K562 (cell line): Measurements from ENCODE around the gene FMN2. TPM values are rescaled to one million over a fixed set of nuclear protein-coding genes. Genes with fewer than 3 reads are reported as not detected.

Experiments used
- ATAC-seq: fragments of 200-7000 bp; cut with Tn5 transposase; 3 replicates; pipeline ENCODE4 v1.9.1; 2020; ENCODE audit warnings: moderate library complexity
- BruUV-seq: library from RNA; stranded (reverse); fragments of 400-500 nt; replicated peaks from 2 replicates; lab custom pipeline; 2021; lab: Mats Ljungman, UMichigan
- CTCF ChIA-PET: fragments of 300-600 bp; formaldehyde crosslinking; extraction: SDS; loops from one replicate; lab custom pipeline; 2021; ENCODE audit warnings: low intra/inter-chr PET ratio; lab: Yijun Ruan, JAX
- POLR2A ChIA-PET: fragments of 300-600, 350-650 bp; sonication (Branson Sonifier 250); formaldehyde crosslinking; extraction: SDS; loops from one replicate; lab custom pipeline; 2021; ENCODE audit warnings: antibody characterized with exemption, inconsistent platforms; lab: Yijun Ruan, JAX
- DNase-seq, 4 experiments: peaks; one replicate each; pipeline versions ENCODE4 v3.0.0 to v3.0.0-alpha.2; 2011 to 2018; ENCODE audit warnings: low spot score in 3 of 4, mixed read lengths in 3 of 4; ENCODE audit errors: extremely low read depth in 1 of 4
- FAIRE-seq: peaks from 2 replicates; lab custom pipeline; 2011; peaks lifted over from hg19 to GRCh38; lab: Jason Lieb, UNC
- H2AFZ ChIP-seq: 2 replicates; pipeline ENCODE4 v1.6.0; 2011; ENCODE audit warnings: low read depth, low read length, control low read depth, inconsistent platforms
- H3K27ac ChIP-seq: fragments of 200-600 bp; 3 replicates; pipeline ENCODE4 v1.8.0; 2011; ENCODE audit warnings: low read depth, mild to moderate bottlenecking, control low read depth, inconsistent platforms, low read length, moderate library complexity, mixed read lengths; ENCODE audit errors: extremely low read depth
- H3K27me3 ChIP-seq, 2 experiments: fragments of 300-600 bp in 1 of 2; 2 replicates in 1 of 2; 3 replicates in 1 of 2; pipeline versions ENCODE4 v1.6.0 to v1.8.0; 2011; ENCODE audit warnings: inconsistent platforms in 2 of 2, low read length in 2 of 2, mild to moderate bottlenecking in 1 of 2, mixed read lengths in 1 of 2, moderate library complexity in 1 of 2; ENCODE audit not compliant: control insufficient read depth in 2 of 2, insufficient read depth in 2 of 2
- H3K36me3 ChIP-seq: fragments of 300-600 bp; 3 replicates; pipeline ENCODE4 v1.8.0; 2011; ENCODE audit warnings: mild to moderate bottlenecking, low read length, inconsistent platforms; ENCODE audit not compliant: control insufficient read depth, insufficient read depth
- H3K4me1 ChIP-seq, 2 experiments: fragments of 200-600 bp in 1 of 2; replicated peaks in 1 of 2; 2 replicates in 1 of 2; 3 replicates in 1 of 2; pipeline versions ENCODE4 v1.5.1 to v1.8.0; 2011; ENCODE audit warnings: inconsistent platforms in 2 of 2, low read length in 2 of 2, mild to moderate bottlenecking in 1 of 2, mixed read lengths in 1 of 2, moderate library complexity in 1 of 2; ENCODE audit not compliant: control insufficient read depth in 2 of 2, insufficient read depth in 2 of 2
- H3K4me2 ChIP-seq: 2 replicates; pipeline ENCODE4 v1.6.1; 2011; ENCODE audit warnings: low read length, control low read depth, inconsistent platforms, mixed read lengths; ENCODE audit not compliant: insufficient read depth
- H3K4me3 ChIP-seq: fragments of 200-600 bp; sonication (generic), shearing (Covaris generic); 2 replicates; pipeline ENCODE4 v1.5.1; 2016; ENCODE audit warnings: control low read depth, inconsistent platforms
- H3K79me2 ChIP-seq: fragments of 200-600 bp; 3 replicates; pipeline ENCODE4 v1.8.0; 2011; ENCODE audit warnings: low read length, inconsistent platforms; ENCODE audit not compliant: control insufficient read depth, insufficient read depth
- H3K9ac ChIP-seq, 2 experiments: 2 replicates each; pipeline versions ENCODE4 v1.6.0 to v1.6.1; 2011; ENCODE audit warnings: low read depth in 2 of 2, low read length in 2 of 2, control low read depth in 1 of 2, inconsistent platforms in 1 of 2, mild to moderate bottlenecking in 1 of 2, mixed read lengths in 1 of 2; ENCODE audit not compliant: insufficient read depth in 1 of 2
- H3K9me1 ChIP-seq: one replicate; pipeline ENCODE4 v1.6.0; 2011; ENCODE audit warnings: inconsistent platforms, mild to moderate bottlenecking, low read length, moderate library complexity; ENCODE audit not compliant: control insufficient read depth, insufficient read depth
- H3K9me3 ChIP-seq: replicated peaks from 2 replicates; pipeline ENCODE4 v1.5.1; 2011; ENCODE audit warnings: low read depth, low read length, inconsistent platforms; ENCODE audit not compliant: control insufficient read depth, insufficient read depth
- H4K20me1 ChIP-seq: replicated peaks from 2 replicates; pipeline ENCODE4 v1.6.1; 2011; ENCODE audit warnings: low read length, inconsistent platforms, mixed read lengths; ENCODE audit not compliant: control insufficient read depth, insufficient read depth
- DNMT1 ChIP-seq: fragments of 450-650 bp; IDR thresholded peaks from 2 replicates; pipeline ENCODE4 v1.6.1; 2016; ENCODE audit warnings: antibody characterized with exemption, mild to moderate bottlenecking
- FOXA3 ChIP-seq, 2 experiments: fragments of 450-650 bp in 1 of 2; sonication (generic) in 1 of 2; formaldehyde crosslinking; IDR thresholded peaks in 1 of 2; conservative IDR thresholded peaks in 1 of 2; 2 replicates each; pipeline versions ENCODE4 v1.4.0 to v1.8.0; 2020 to 2022; ENCODE audit warnings: mild to moderate bottlenecking in 2 of 2, missing genetic modification reagents in 1 of 2
- HDGF ChIP-seq: fragments of 450-650 bp; IDR thresholded peaks from 2 replicates; pipeline ENCODE4 v1.6.1; 2016
- HIVEP1 ChIP-seq: fragments of 250-450 bp; sonication (Bioruptor Pico); IDR thresholded peaks from 2 replicates; pipeline ENCODE4 v1.4.0; 2020; ENCODE audit warnings: mild to moderate bottlenecking
- HMBOX1 ChIP-seq: sonication (generic); IDR thresholded peaks from 2 replicates; pipeline ENCODE4 v1.6.1; 2016
- HNRNPK ChIP-seq: fragments of 200-400 bp; formaldehyde crosslinking; IDR thresholded peaks from one replicate; pipeline ENCODE4 v1.6.1; 2018; ENCODE audit warnings: mild to moderate bottlenecking, low read depth, low read length; ENCODE audit not compliant: poor library complexity, severe bottlenecking
- KLF13 ChIP-seq: fragments of 450-650 bp; IDR thresholded peaks from 2 replicates; pipeline ENCODE4 v1.6.1; 2016; ENCODE audit warnings: missing genetic modification characterization, low read depth, mild to moderate bottlenecking, missing compliant biosample characterization, moderate library complexity, borderline replicate concordance
- MBD2 ChIP-seq: sonication (generic); IDR thresholded peaks from 2 replicates; pipeline ENCODE4 v1.6.1; 2016; ENCODE audit warnings: low read depth, borderline replicate concordance
- NUFIP1 ChIP-seq: fragments of 450-650 bp; IDR thresholded peaks from 2 replicates; pipeline ENCODE4 v1.6.1; 2018; ENCODE audit not compliant: partially characterized antibody
- PRPF4 ChIP-seq: fragments of 200-400 bp; formaldehyde crosslinking; IDR thresholded peaks from one replicate; pipeline ENCODE4 v1.6.1; 2017; ENCODE audit warnings: low read length, low read depth, mild to moderate bottlenecking; ENCODE audit not compliant: insufficient read depth, poor library complexity, severe bottlenecking
- SIRT6 ChIP-seq: IDR thresholded peaks from one replicate; pipeline ENCODE4 v1.6.1; 2012; ENCODE audit warnings: low read depth, mild to moderate bottlenecking, control low read depth, inconsistent platforms, low read length, moderate library complexity
- WHSC1 ChIP-seq: IDR thresholded peaks from one replicate; pipeline ENCODE4 v1.6.1; 2012; ENCODE audit warnings: low read length, control low read depth, inconsistent platforms
- ZBTB17 ChIP-seq: fragments of 450-650 bp; formaldehyde crosslinking; IDR thresholded peaks from 2 replicates; pipeline ENCODE4 v1.4.0; 2020; ENCODE audit warnings: mild to moderate bottlenecking
- ZEB2 ChIP-seq: fragments of 450-650 bp; IDR thresholded peaks from 2 replicates; pipeline ENCODE4 v1.6.1; 2016
- ZFX ChIP-seq: sonication (generic); formaldehyde crosslinking; IDR thresholded peaks from 2 replicates; pipeline ENCODE4 v1.8.0; 2022; ENCODE audit warnings: mild to moderate bottlenecking, missing genetic modification reagents, moderate library complexity
- ZNF764 ChIP-seq: fragments of 250-450 bp; sonication (Bioruptor Pico); IDR thresholded peaks from 2 replicates; pipeline ENCODE4 v1.4.0; 2020; ENCODE audit warnings: low read depth, mild to moderate bottlenecking, moderate library complexity
- WGBS: fragments of 100-300 bp; shearing (Covaris generic); methylation state at CpG from one replicate; pipeline ENCODE4 v1.1.6; 2016; ENCODE audit warnings: low coverage, mixed read lengths; ENCODE audit not compliant: insufficient coverage; ENCODE audit errors: missing lambda C conversion rate; 5-methylcytosine and 5-hydroxymethylcytosine counted together
- in situ Hi-C: fragments of 300-500 bp; cut with MboI; formaldehyde crosslinking; loops from 4 replicates; pipeline ENCODE4 v1.15.0; 2018; ENCODE audit warnings: inconsistent platforms, mixed read lengths
- intact Hi-C: fragments of 100-400 bp; cut with micrococcal nuclease; formaldehyde crosslinking; loops from 2 replicates; pipeline ENCODE4 v1.14.2; 2022
- polyA plus RNA-seq, 8 experiments: library from polyadenylated mRNA; depleted of rRNA in 4 of 8; stranded (reverse) in 5 of 8; unstranded in 3 of 8; fragments of >200 nt; fragmentation: Nextera tagmentation in 2 of 8; fragmentation: Illumina TruSeq in 1 of 8; extraction: Ambion mirVana in 2 of 8; extraction: Trizol in 1 of 8; gene quantifications; 2 replicates each; pipeline versions ENCODE4 v1.2.1 to v1.2.3, GENCODE V29; 2011 to 2014; ENCODE audit warnings: inconsistent platforms in 1 of 8, missing spikeins in 1 of 8
- total RNA-seq, 7 experiments: library from RNA; depleted of rRNA in 6 of 7; stranded (reverse); fragments of >200 nt in 6 of 7; fragmentation: Illumina TruSeq in 2 of 7; extraction: Trizol in 2 of 7; gene quantifications; 2 replicates each; pipeline versions ENCODE4 v1.2.1 to v1.2.3, GENCODE V29; 2011 to 2021; ENCODE audit warnings: low replicate concordance in 1 of 7
- TF ChIP-seq, protein P1 (sequence below): IDR thresholded peaks from 3 replicates; pipeline ENCODE4 v1.6.1; 2011; ENCODE audit warnings: borderline replicate concordance, mild to moderate bottlenecking, moderate library complexity; ENCODE audit not compliant: insufficient read length; ENCODE audit errors: extremely low read depth

FMN2 gene
- total and polyA plus RNA-seq, 9 of the 15 experiments (the other 6 are each of a cell fraction or from before 2014, with no cell fraction given) = 0.15 to 0.45 (median 0.16) TPM; not detected in 3

- H3K27ac ChIP-seq = no peak overlapping the region
- in situ Hi-C loops = no loop called here
- ChIA-PET POLR2A (no interaction called here), CTCF (no interaction called here)
- FAIRE-seq (no peak), ATAC-seq (no peak), DNase-seq (no peak)
- no TSS peak for BruUV-seq
- 9% methylated on average over 7 of the region's 7 CpGs for WGBS
- TF ChIP-seq PRPF4 = no peak
- no peak for TF ChIP-seq NUFIP1
- no peak for TF ChIP-seq ZEB2
- no peak for TF ChIP-seq WHSC1
- TF ChIP-seq DNMT1 = no peak
- no peak for TF ChIP-seq HDGF
- TF ChIP-seq, protein P1, sequence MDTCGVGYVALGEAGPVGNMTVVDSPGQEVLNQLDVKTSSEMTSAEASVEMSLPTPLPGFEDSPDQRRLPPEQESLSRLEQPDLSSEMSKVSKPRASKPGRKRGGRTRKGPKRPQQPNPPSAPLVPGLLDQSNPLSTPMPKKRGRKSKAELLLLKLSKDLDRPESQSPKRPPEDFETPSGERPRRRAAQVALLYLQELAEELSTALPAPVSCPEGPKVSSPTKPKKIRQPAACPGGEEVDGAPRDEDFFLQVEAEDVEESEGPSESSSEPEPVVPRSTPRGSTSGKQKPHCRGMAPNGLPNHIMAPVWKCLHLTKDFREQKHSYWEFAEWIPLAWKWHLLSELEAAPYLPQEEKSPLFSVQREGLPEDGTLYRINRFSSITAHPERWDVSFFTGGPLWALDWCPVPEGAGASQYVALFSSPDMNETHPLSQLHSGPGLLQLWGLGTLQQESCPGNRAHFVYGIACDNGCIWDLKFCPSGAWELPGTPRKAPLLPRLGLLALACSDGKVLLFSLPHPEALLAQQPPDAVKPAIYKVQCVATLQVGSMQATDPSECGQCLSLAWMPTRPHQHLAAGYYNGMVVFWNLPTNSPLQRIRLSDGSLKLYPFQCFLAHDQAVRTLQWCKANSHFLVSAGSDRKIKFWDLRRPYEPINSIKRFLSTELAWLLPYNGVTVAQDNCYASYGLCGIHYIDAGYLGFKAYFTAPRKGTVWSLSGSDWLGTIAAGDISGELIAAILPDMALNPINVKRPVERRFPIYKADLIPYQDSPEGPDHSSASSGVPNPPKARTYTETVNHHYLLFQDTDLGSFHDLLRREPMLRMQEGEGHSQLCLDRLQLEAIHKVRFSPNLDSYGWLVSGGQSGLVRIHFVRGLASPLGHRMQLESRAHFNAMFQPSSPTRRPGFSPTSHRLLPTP = no peak
- no peak for TF ChIP-seq FOXA3 (CRISPR knock-in tag; conservative IDR thresholded peaks at IDR 0.05 in 1 of 2, IDR thresholded peaks at IDR 0.05 in 1 of 2)
- no peak for TF ChIP-seq KLF13
- TF ChIP-seq HNRNPK = no peak
- TF ChIP-seq ZNF764 = no peak
- no peak for TF ChIP-seq HMBOX1
- TF ChIP-seq MBD2 = no peak
- TF ChIP-seq HIVEP1 (CRISPR knock-in tag) = no peak
- TF ChIP-seq SIRT6 = no peak
- TF ChIP-seq ZBTB17 (CRISPR knock-in tag) = no peak
- no peak for TF ChIP-seq ZFX (CRISPR knock-in tag)
- no peaks in the 10 kb centered on the region for H3K36me3 ChIP-seq
- no peaks in the 10 kb centered on the region for H3K27me3 ChIP-seq
- intact Hi-C loops = no loop called here
- H2AFZ ChIP-seq = no peak overlapping the region
- no peaks in the 10 kb centered on the region for H3K9me3 ChIP-seq
- no peaks in the 10 kb centered on the region for H3K4me1 ChIP-seq
- H3K9ac ChIP-seq = no peak overlapping the region
- H3K4me2 ChIP-seq = no peak overlapping the region
- H3K9me1 ChIP-seq = no peaks in the 10 kb centered on the region
- H3K4me3 ChIP-seq = no peak overlapping the region
- no peaks in the 10 kb centered on the region for H4K20me1 ChIP-seq
- no peaks in the 10 kb centered on the region for H3K79me2 ChIP-seq
These were observed 371.2 kb downstream of the FMN2 start for GRCh38 chr1:240462766-240463395.
